H1 (cell line): ENCODE results near the gene LRRC45.

Experiments used
- BRCA1 ChIP-seq: IDR thresholded peaks from 2 replicates; pipeline ENCODE4 v1.6.1; 2012; ENCODE audit warnings: low read depth, low read length, improper control_type of control experiment
- CTCF ChIP-seq, 3 experiments: IDR thresholded peaks; 1 replicate in 2 of 3; 2 replicates in 1 of 3; pipeline versions ENCODE4 v1.5.1 to v1.6.1; 2011; ENCODE audit warnings: low read length in 3 of 3, mild to moderate bottlenecking in 3 of 3, inconsistent platforms in 2 of 3, low read depth in 1 of 3, moderate library complexity in 1 of 3; ENCODE audit not compliant: insufficient read depth in 1 of 3; ENCODE audit errors: control extremely low read depth in 1 of 3
- EGR1 ChIP-seq: IDR thresholded peaks from 2 replicates; pipeline ENCODE4 v1.6.1; 2011; ENCODE audit warnings: low read depth, low read length, borderline replicate concordance
- MAX ChIP-seq: IDR thresholded peaks from 2 replicates; pipeline ENCODE4 v1.6.1; 2012; ENCODE audit warnings: inconsistent platforms
- POLR2A ChIP-seq, 2 experiments: IDR thresholded peaks; 1 replicate in 1 of 2; 2 replicates in 1 of 2; pipeline ENCODE4 v1.6.1; 2011; ENCODE audit warnings: low read depth in 2 of 2, low read length in 2 of 2, mild to moderate bottlenecking in 2 of 2; ENCODE audit errors: control extremely low read depth in 1 of 2
- POLR2AphosphoS5 ChIP-seq: IDR thresholded peaks from 2 replicates; pipeline ENCODE4 v1.6.1; 2011; ENCODE audit warnings: low read depth, low read length
- RAD21 ChIP-seq, 2 experiments: IDR thresholded peaks in 1 of 2; conservative IDR thresholded peaks in 1 of 2; 2 replicates each; pipeline ENCODE4 v1.6.1; 2011; ENCODE audit warnings: low read depth in 2 of 2, low read length in 2 of 2, improper control_type of control experiment in 1 of 2, inconsistent platforms in 1 of 2, mild to moderate bottlenecking in 1 of 2, moderate library complexity in 1 of 2
- RFX5 ChIP-seq: IDR thresholded peaks from 2 replicates; pipeline ENCODE4 v1.6.1; 2011; ENCODE audit warnings: low read depth, low read length, improper control_type of control experiment, borderline replicate concordance
- YY1 ChIP-seq: IDR thresholded peaks from 2 replicates; pipeline ENCODE4 v1.6.1; 2011; ENCODE audit warnings: low read depth, mild to moderate bottlenecking, low read length

GRCh38 chr17:81992306-81993102 lies 30.6 kb upstream of the LRRC45 start:
- TF ChIP-seq CTCF (IDR thresholded peaks at IDR 0.05; ENCODE audit: control extremely low read depth in 1 of 3, insufficient read depth in 1 of 3, low read depth in 1 of 3, low read length in 3 of 3) (no peak), MAX (peak; percentile 66; the same call in 1 of the 2 replicates), RAD21 (IDR thresholded peaks at IDR 0.05 in 1 of 2, conservative IDR thresholded peaks at IDR 0.05 in 1 of 2; ENCODE audit: low read depth in 2 of 2, low read length in 2 of 2) (no peak), YY1 (no peak), POLR2A (IDR thresholded peaks at IDR 0.05; ENCODE audit: control extremely low read depth in 1 of 2, low read depth in 2 of 2, low read length in 2 of 2) (no peak), RFX5 (no peak), BRCA1 (no peak), POLR2AphosphoS5 (no peak), EGR1 (no peak)
